HG03175 (cell line): ENCODE measurements around the gene RIN2.
"Not testable (repeated sequence)": the region's sequence is repeated elsewhere in the genome, so short reads cannot be mapped to it uniquely, and the experiment has no call there.

Experiments
- ATAC-seq: cut with Tn5 transposase; IDR thresholded peaks from one replicate; pipeline ENCODE4 v1.9.1; 2021; ENCODE audit warnings: mild to moderate bottlenecking, moderate library complexity; ENCODE audit not compliant: unreplicated experiment

RIN2 gene

GRCh38 chr20:19785173-19785982 is 27.3 kb downstream of the RIN2 start:
- no peak for ATAC-seq

GRCh38 chr20:19785983-19786285 is 27.9 kb downstream of the RIN2 start:
- ATAC-seq = no peak

- no peak for ATAC-seq
Observed at GRCh38 chr20:19786311-19786710, 28.3 kb downstream of the RIN2 start.

- ATAC-seq = no peak
Observed at GRCh38 chr20:19787366-19787765, 29.3 kb downstream of the RIN2 start.

GRCh38 chr20:19789009-19789408 is 31.0 kb downstream of the RIN2 start:
- ATAC-seq = no peak

- no peak for ATAC-seq
Observed at GRCh38 chr20:19789446-19789845, 31.4 kb downstream of the RIN2 start.

GRCh38 chr20:19791887-19792286 is 33.8 kb downstream of the RIN2 start:
- no peak for ATAC-seq

- no peak for ATAC-seq
Observed at GRCh38 chr20:19793716-19794115, 35.7 kb downstream of the RIN2 start.

GRCh38 chr20:19794941-19795340 is 36.9 kb downstream of the RIN2 start:
- ATAC-seq = no peak

DNA sequence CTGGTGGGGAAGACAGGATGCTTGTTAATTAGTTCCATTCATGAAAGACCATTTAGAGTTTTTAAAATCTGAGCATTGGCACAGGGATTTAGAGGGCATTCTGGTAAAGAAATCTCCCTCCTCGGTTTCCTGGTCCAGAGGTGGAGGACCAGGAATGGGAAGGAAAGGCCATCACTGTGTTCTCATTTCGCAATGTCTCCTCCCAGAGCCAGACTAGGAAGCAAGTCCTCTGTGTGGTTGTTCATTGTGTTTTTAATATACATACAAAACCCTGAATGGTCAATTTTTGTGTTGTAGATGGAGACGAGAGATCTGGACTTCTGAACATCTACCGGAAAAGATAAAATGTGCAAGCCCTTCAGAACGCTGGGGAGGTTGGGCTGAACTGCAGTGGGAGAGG is 41.3 kb downstream of the RIN2 start:
- ATAC-seq = no peak

- ATAC-seq = no peak
Observed at GRCh38 chr20:19802099-19802491, 44.0 kb downstream of the RIN2 start.

GRCh38 chr20:19802492-19803158 is 44.6 kb downstream of the RIN2 start:
- ATAC-seq = no peak

- not testable (repeated sequence) for ATAC-seq
Observed at GRCh38 chr20:19806276-19806675, 48.2 kb downstream of the RIN2 start.

DNA sequence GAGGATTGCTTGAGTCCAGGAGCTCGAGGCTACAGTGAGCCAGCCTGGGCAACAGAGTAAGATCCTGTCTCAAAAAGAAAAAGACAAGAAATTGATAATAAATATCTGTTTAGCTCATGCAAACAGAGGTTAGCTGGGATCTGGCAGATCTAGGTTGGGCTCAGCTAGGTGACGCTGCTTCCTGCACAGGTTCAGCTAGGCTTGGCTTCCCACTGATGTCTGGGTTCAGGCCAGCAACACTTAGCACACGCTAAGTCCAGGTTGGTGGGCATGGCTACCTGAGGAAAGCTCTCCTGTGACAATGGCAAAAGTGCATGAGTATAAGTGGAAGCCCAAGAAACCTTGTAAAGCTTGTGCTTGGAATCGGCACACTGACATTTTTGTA is 48.7 kb downstream of the RIN2 start:
- ATAC-seq = no peak

DNA sequence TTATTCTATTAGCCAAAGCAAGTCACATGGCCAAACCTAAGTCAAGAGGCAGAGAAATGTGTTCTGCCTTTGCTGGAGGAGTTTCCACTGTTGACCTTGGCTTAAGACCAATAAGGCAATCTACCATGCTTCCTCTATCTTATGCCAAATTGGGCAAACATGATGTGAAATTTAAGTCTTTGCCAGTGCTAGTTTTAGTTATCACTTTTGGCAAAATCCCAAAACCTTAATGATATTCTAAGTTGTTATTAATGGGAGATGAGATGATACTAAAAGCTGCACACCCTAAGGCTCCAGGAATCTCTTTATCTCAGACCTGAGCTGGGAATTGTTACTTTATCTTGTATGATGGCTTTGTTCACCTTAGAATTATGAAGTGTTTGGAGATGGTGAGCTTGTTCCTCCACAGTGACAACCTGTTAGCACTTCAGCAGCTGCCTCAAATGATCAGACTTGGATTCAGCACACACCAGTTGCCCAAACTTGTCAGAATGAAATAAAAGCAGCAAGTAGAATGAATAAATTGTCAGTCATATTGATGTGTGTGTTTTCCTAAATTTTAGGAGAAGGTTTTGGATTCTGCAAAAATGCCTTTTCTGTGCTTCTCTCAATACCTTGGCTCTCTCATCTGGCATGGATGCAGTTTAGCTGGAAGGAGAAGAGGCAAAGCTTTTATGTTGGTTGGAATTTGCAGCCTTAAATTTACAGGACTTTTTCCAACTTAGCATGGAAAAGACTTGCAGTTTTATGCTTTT is 49.3 kb downstream of the RIN2 start:
- ATAC-seq = no peak
